ENCODE measurements around the gene GCLC. TPM values are rescaled to one million over a fixed set of nuclear protein-coding genes. Genes with fewer than 3 reads are reported as not detected.

The GCLC gene
- total RNA-seq, 1 donor from 2014 or later: 33.4 TPM

Other genes with a start within 250 kb of the GCLC start
- gene ELOVL5, start 196.2 kb downstream of the GCLC start, total RNA-seq: 74.2 and 123 TPM in 2 replicates
- gene KLHL31, start 120.7 kb upstream of the GCLC start, total RNA-seq: 0.14 and 0.17 TPM in 2 replicates
- 60.1 and 68.8 TPM in 2 replicates for gene LRRC1, start 249.9 kb upstream of the GCLC start, total RNA-seq

Data from dermis blood vessel endothelial cell (primary cell).